ENCODE measurements around the gene FIGNL1. TPM values are rescaled to one million over a fixed set of nuclear protein-coding genes. Genes with fewer than 3 reads are reported as not detected.

Gene FIGNL1
- total RNA-seq, 6 experiments from 2014 or later: 7.7 to 15.1 (median 12.4) TPM

DNA sequence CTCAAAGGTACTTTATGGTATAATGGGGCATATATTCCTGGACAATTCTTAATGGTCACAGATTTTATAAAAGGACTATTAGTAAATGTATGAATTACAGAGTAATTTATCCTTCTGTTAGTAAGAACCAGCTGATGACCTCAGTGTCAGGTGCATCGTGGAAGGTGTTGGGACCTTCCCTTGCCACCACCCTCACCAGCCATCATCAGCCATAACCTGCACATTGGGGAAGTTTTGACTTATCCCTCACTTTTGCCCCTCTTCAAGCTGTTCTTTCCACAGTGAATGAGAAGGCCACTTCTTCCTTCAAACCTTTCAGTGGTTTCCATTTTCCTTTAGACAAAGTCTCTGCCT, 52.2 kb downstream of the FIGNL1 start:
- no peak overlapping the region for H3K4me3 Mint-ChIP-seq
- DNase-seq: no peak
- no peaks in the 10 kb centered on the region for H3K36me3 Mint-ChIP-seq (ENCODE audit: low read depth)
- TF ChIP-seq, protein P1, sequence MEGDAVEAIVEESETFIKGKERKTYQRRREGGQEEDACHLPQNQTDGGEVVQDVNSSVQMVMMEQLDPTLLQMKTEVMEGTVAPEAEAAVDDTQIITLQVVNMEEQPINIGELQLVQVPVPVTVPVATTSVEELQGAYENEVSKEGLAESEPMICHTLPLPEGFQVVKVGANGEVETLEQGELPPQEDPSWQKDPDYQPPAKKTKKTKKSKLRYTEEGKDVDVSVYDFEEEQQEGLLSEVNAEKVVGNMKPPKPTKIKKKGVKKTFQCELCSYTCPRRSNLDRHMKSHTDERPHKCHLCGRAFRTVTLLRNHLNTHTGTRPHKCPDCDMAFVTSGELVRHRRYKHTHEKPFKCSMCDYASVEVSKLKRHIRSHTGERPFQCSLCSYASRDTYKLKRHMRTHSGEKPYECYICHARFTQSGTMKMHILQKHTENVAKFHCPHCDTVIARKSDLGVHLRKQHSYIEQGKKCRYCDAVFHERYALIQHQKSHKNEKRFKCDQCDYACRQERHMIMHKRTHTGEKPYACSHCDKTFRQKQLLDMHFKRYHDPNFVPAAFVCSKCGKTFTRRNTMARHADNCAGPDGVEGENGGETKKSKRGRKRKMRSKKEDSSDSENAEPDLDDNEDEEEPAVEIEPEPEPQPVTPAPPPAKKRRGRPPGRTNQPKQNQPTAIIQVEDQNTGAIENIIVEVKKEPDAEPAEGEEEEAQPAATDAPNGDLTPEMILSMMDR (IDR thresholded peaks at IDR 0.05): no peak
- no peak overlapping the region for H3K27ac Mint-ChIP-seq
- peaks cover 22% of the 10 kb centered on the region for H3K27me3 Mint-ChIP-seq (ENCODE audit: insufficient read depth)
- no peaks in the 10 kb centered on the region for H3K9me3 Mint-ChIP-seq
- H3K4me1 Mint-ChIP-seq (ENCODE audit: low read depth): no peaks in the 10 kb centered on the region

DNA sequence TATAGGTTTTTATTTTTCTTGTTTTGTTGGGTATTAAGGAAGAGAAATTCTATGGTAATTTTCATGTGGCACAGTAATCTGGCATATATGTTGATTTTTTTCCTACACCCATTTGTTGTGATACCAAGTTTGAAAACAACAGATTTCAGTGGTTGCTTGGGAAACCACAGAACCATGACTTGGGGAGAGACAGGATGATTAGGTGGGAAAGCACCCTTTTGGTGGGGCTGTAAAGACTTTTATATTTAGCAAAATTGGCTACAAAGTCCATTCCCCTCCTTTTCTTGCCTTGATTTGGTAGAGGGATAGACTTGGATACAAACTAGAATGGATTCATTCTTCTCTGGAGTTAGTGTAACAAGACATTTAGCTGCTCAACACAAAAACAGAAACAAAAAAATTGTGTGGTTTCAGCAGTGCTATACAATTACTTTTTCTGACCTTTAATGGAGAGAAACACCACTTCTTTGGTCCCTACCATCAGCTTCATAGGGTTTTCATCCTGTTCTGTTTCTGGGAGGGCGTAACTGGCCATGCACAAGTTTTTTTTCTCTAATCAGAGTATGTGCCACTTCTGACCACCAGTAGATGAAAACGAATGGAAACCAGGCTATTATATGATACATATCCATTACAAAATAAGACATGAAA, 52.7 kb downstream of the FIGNL1 start:
- H3K4me1 Mint-ChIP-seq (ENCODE audit: low read depth): no peaks in the 10 kb centered on the region
- H3K27me3 Mint-ChIP-seq (ENCODE audit: insufficient read depth): peaks cover 20% of the 10 kb centered on the region
- no peak overlapping the region for H3K4me3 Mint-ChIP-seq
- no peaks in the 10 kb centered on the region for H3K36me3 Mint-ChIP-seq (ENCODE audit: low read depth)
- no peak overlapping the region for H3K27ac Mint-ChIP-seq
- no peak for DNase-seq
- TF ChIP-seq, protein P1 (IDR thresholded peaks at IDR 0.05): no peak
- no peaks in the 10 kb centered on the region for H3K9me3 Mint-ChIP-seq

DNA sequence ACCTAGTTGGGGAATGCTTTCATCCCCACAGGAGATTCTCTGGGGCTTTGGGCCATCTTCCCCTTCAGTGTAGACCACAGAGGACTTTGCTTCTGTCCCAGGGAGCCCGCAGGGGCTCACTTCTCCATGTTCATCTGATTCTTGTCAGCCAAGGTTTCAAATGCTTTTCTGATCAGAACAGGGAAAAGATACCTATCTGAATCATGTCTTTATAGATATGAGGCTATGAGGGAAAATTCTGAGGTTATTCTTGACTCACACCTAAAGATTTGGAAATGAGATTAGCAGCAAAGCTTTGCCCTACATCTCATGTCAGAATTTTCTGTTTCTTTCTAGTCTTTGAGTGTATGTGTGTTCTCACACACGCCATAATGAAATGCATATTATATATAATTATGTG, 53.3 kb downstream of the FIGNL1 start:
- no peak overlapping the region for H3K4me3 Mint-ChIP-seq
- H3K9me3 Mint-ChIP-seq: no peaks in the 10 kb centered on the region
- DNase-seq: no peak
- TF ChIP-seq, protein P1 (IDR thresholded peaks at IDR 0.05): no peak
- H3K36me3 Mint-ChIP-seq (ENCODE audit: low read depth): no peaks in the 10 kb centered on the region
- H3K4me1 Mint-ChIP-seq (ENCODE audit: low read depth): no peaks in the 10 kb centered on the region
- peaks cover 17% of the 10 kb centered on the region for H3K27me3 Mint-ChIP-seq (ENCODE audit: insufficient read depth)
- no peak overlapping the region for H3K27ac Mint-ChIP-seq

DNA sequence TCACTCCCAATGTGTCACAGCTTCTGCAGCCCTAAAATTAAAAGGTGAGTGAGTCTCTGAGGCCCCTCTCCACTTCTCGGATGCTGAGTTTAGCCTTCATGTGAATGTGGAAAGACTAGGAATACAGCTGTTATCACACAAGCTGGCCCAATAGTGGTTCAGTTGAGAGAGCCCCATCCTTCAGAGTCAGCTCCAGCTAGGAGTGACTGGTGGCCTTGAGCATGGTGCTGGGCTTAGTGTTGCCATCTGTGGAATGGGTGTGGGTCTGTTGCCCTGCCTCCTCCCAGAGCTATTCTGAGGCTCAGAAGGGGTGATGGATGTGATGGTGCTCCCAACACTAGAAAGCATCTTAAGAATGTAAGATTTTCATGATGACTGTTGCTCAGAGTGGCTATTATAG, 55.8 kb downstream of the FIGNL1 start:
- H3K27ac Mint-ChIP-seq: no peak overlapping the region
- no peak overlapping the region for H3K4me3 Mint-ChIP-seq
- no peaks in the 10 kb centered on the region for H3K9me3 Mint-ChIP-seq
- TF ChIP-seq, protein P1 (IDR thresholded peaks at IDR 0.05): no peak
- DNase-seq: no peak
- peaks cover 11% of the 10 kb centered on the region for H3K27me3 Mint-ChIP-seq (ENCODE audit: insufficient read depth)
- H3K4me1 Mint-ChIP-seq (ENCODE audit: low read depth): no peaks in the 10 kb centered on the region
- no peaks in the 10 kb centered on the region for H3K36me3 Mint-ChIP-seq (ENCODE audit: low read depth)

Other genes with a start within 250 kb of the FIGNL1 start
- gene IKZF1, start 145.6 kb downstream of the FIGNL1 start, total RNA-seq (2021; fragmentation: NEBNext Ultra II Directional; extraction: Animal tissue kit (Norgen Biotek cat#: 25700)): not detected
- not detected for gene DDC, start 115.1 kb upstream of the FIGNL1 start, total RNA-seq (2021; fragmentation: NEBNext Ultra II Directional; extraction: Animal tissue kit (Norgen Biotek cat#: 25700))